Measurements from ENCODE around the gene DAGLA. TPM values are rescaled to one million over a fixed set of nuclear protein-coding genes. Genes with fewer than 3 reads are reported as not detected.

DAGLA gene
- total RNA-seq, 1 donor from 2014 or later: 4.1 TPM

DNA sequence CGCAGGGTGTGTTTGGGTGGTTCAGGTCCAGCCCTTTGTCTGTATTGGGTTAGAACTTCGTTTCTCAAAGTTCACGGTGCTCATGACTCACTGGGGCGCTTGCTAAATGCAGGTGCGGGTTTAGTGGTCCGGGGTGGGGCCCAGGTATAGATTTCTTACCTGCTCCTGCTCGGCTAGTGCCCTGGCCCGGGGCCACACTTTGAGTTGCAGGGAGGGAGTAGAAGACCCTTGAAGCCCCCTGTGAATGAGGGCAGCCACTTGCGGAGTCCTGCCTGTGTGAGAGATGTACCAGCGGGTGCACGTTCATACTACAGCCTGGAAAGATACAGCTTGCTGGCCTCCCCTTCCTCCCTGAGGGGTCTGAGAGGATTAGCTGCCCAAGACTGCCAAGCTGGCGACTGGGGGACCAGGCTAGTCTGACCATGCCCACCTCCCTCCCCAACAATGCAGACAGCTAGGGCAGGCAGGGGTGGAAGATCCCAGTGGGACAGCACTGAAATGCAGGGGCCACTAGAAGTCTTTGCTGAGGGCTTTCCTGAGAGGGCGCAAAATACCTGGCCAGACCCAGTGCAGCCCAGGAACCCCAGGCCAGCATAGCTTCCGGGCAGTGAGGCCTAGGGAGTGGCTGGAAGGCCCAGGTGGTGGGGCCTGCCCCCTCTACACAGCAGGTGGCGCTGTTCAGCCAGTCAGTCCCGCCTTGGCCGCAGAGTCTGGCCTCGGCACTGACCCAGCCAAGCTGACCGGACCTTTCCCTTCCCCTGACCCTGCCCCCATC is 67.2 kb downstream of the DAGLA start:
- DNase-seq: peak; percentile 75

DNA sequence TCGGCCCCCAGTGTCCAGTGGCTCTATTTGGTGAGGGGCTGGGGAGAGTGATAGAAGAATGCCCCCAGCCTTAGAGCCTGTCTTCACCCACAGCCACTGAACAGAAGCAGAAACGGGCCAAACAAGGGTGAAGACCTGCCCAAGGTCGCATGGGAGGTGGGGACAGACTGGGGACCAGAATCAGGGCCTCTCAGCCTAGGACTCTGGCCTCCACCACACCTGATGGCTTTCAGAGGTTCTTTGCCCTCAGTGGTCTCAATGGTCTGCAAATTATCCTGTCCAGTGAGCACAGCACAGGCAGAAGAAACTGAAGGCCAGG is 67.7 kb downstream of the DAGLA start:
- DNase-seq: no peak

DNA sequence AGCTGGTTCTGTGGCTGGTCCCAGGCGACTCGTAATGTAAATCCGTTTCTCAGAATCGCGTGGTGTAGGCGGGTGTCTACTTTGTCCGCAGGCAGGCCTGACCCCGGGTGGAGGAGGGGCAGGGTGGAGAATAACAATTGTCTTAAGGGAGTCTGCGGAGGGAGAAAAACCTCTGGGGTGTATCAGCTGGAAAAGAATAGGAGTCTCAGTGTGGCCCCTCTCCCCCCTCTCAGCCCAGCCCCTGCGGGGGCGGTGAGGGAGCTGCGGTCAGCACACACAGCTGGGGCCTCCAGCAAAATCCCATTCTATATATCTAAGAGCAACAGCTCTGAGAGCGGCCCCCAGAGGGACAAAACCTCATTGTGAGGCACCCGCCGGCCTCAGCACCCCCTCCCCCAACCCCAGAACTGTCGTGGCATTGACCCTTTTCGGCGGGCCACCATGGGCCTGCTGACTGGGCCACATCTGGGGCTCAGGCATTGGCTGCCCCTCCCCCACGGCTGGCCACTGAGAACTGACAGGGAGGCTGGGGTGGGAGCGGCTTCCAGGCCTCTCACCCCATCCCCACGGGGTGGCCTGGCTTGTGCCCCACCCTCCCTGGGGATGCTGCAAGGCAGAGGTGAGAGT is 69.5 kb downstream of the DAGLA start:
- DNase-seq: peak; percentile 24

DNA sequence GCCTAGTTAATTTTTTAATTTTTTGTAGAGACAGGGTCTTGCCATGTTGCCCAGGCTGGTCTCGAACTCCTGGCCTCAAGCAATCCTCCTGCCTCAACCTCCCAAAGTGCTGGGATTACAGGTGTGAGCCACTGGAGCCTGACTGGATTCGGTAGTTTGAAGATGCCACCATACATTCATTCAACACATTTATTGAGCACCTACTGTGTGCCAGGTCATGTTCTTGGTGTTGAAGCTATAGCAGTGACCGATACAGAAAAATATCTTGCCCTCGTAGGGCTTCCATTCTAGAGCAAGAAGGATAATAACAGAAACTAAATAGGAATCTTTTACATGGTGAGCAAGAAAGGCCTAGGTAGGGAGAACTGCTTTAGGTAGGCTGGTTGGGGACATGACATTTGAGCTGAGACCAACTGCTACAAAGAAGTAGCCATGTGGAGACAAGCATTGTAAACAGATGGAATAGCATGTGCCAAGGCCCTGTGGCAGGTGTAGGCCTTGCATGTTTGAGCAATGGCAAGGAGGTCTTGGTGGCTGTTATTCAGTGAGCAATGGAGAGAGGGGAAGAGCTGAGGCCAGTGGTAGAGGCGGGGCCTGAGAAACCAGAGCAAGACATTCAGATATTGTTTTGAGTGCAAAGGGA is 70.6 kb downstream of the DAGLA start:
- DNase-seq: no peak

DNA sequence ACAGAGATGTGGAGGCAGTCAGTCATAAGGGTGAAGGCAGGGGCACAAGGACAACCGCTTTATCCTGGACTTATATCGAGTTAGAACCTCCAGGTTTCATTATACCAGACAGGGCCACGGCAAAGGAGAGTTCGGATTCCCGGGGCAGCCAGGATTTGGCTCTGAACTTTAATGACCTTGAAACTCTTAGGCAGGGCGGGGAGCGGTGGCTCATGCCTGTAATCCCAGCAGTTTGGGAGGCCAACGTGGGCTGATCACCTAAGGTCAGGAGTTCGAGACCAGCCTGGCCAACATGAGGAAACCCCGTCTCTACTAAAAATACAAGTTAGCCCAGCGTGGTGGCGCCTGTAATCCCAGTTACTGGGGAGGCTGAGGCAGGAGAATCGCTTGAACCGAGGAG is 71.2 kb downstream of the DAGLA start:
- DNase-seq: no peak

DNA sequence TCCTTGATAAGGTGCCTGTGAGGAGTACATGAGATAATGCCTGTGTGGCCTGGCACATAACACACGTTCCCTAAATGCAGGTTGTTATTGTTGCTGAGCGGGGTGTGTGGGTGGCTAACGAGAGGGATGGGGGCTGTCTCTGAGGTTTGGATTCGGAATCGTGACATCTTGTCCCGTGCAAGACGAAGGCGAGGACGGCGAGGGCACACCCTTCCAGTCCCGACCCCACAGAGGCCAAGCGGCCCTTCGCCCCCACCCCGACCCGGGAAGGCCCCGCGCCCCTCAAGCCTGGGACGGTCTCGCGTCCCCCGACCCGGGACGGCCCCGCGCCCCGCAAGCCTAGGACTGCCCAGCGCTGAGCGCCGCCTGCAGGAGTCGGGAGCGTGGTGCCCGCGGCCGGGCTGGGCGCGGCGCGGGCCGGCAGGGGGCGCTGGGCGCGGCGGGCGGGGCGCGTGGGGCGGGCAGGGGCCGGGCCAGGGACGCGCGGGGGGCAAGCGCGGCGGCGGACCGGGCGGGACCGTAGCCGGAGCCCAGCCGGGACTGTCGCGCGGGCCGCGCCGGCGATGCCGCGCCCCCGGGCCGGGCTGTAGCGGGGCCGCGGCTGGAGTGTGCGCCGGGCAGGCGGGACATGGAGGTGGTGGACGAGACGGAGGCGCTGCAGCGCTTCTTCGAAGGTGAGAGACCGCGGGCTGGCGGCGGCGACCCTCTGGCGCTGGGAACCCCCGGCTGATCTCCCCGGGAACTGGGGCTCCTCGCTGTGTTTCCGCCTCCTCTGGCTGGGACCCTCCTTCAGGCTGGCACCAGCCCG is 72.1 kb downstream of the DAGLA start, which contains the start of gene MYRF:
TSS of gene MYRF (plus strand) at position 520 of the 808 bp plus-strand sequence. CDS start at position 629, 109 bp downstream.
- peak; percentile 65 for DNase-seq

DNA sequence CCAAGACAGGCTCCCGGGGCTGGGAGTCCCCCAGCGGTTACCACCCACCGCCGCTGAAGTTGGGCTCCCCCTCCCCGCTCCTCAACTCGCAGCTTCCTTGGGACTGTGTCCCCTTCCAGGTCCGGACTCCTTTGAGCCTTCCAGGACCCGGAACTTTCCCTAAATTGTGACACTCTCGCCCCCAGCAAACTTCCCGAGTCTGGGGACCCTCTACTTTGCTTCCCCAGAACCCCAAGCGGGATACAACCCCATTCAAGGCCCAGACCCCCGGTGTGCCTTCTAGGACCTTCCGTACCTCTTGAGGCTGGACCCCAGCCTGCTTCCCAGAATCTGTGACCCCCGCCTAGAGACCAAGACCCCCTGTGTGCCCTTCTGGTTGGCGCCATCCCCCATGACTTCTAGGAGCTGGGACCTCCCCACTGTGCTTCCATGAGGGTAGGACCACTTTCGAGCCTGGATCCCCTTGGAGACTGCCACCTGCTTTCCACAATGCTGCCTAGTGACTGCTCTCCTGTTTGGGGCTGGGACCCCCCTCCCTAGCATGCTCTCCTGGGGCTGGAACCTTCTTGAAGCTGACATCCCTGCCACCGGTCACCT is 72.8 kb downstream of the DAGLA start:
- DNase-seq: no peak

DNA sequence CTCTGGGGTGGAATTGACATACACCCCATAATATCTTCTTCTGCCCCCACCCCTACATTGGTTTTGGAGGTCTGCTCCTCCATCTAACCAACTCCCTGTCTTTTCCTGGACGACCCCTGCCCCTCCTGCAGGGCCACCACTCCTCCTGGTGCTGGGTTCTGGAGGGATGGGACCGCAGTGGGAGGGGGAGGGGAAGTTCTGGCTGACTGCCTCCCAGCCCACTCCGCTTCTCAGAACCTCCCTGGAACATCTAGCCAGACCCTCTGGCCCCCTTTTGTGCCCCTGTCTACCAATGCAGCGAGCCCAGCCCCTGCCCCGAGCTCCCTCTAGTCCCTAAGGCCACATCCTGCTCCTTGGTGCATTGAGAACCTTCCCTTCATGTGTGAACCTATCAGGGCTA is 73.5 kb downstream of the DAGLA start:
- DNase-seq: no peak

DNA sequence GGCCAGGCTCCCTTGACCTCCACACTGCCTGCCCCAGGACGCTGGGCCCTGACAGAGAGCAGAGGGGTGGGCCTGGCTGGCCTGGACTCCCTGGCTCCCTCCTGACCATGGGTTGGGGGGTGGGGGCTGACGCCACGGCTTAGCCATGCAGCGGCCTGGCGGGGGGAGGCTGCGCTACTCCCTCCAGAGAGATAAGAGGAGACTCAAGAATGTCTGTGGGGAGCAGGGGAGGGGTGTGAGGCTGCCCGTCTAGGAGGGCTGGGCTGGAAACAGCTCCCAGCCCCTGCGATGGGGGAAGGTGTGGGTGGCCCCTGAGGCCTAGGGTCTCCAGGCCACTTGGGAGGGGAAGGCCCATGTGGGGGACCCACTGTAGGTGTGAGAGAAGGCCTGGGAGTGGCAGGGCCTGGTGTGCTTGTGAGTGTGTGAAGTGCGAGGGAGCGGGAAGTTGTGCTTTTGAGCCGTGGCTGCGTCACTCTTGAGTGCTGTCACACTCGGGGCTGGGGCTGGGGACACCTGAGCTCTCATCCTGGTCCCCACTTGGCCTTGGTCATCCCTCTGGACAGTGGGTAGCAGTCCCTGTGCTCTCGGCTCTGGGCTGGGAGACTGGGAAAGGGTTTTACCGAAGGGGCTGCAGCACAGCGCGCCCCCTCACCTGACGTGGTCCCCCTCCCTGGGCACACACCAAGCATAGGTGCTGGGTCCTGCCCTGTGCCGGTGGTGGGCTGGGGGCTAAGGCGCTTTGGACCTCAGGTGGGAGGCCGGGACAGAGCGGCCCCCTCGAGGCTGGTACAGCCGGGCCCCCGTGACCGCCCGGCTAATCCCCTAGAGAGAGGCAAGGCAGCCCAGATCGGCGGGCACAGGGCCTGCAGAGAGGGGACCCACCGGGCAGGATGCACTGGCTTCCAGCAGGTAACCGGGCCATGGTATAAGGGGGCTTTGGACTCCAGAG is 74.6 kb downstream of the DAGLA start:
- DNase-seq: no peak

DNA sequence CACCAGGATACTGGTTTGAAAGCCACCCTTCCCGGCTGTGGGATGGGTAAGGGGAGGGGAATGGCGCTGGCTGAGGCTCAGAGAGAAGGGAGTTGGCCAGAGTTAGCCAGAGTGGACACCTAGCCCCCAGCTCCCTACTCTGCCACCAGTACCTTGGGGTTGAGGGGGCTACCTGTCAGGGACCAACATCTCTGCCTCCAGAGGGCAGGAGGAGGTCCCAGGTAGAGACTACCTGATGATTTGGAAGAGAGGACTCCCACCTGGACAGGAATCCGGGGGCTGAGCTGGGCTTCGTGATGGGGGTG is 75.9 kb downstream of the DAGLA start:
- no peak for DNase-seq

DNA sequence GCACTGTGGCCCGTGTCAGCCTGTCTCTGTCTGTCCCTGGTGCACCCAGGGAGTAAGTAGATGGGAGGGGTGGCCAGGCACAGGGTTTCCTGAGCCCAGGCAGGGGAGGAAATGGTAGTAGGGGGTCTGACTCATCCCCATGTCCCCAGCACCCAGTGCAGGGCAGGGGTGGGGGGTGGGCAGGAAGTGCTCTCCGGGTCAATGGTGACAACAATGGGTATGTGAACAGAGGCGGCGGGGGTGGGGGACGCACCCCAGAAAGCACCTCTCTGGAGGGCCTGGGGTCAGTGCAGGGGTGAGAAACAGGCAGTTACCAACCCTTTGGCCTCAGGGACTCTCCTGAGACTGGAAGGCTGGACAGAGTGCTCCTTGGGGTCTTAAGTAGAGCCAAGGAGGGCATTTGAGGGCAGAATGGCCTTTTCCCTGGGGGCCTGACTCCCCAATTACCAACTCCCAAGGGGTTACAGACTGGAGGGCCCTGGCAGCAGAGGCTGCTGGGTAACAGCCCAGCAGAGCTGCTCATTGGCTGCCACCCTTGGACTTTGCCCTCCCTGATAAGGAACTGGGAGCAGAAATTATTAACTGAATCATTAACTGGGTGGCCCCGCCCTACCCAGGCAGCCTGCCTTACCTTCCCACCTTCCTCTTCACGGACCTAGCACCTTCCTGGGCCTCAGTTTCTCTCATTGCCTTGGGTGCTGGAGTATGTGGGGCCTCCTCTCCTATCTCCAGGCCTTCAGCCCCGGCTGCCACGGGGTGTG is 76.4 kb downstream of the DAGLA start:
- DNase-seq: no peak

DNA sequence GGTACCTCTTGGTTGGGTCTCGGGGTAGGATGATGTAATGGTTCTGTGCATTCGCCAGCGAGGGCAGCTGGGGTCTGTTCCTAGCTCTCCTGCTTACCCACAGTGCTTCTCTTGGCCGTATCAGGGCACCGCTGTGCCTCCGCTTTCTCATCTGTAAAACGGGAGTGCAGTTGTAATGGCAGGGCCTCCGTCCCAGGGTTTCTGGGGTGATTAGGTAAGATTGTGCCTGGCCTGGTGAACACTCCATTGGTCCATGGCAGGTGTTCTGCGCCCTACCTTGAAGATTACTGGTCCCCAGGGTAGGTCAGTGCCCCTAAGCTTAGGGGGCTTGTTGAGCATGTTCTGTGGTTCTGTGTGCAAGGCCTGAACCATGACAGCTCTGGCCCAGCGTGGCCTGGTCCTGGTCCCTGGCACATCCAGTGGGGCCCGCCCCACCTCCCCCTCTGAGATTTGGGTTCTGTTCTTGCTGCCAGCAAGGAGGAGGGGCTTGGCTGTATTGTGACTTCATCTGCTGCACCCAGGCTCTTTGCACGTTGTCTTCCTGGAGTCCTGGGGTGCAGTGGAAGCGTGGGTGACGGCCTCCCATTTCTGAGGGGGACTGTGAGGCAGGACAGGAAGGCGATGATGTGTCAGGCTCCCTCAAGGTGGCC is 77.1 kb downstream of the DAGLA start:
- DNase-seq: no peak

DNA sequence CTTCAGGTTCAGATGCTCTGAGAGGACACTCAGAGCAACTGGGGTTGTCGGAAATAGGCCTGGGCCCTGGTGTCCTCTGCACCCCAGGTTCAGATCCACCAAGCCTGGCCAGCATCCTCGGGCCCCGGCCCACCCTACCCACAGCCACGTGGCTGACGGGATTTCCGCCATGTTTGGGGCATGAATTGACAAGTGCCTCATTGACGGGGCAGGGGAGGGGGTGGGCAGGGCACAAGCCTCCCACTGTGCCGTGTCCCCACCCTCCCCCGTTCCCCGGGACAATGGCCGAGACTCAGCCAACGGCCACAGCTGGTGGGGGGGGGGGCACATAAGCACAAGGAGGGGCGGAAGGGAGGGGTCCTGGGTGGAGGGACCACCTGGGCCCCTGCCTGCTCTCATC is 80.8 kb downstream of the DAGLA start:
- no peak for DNase-seq

DNA sequence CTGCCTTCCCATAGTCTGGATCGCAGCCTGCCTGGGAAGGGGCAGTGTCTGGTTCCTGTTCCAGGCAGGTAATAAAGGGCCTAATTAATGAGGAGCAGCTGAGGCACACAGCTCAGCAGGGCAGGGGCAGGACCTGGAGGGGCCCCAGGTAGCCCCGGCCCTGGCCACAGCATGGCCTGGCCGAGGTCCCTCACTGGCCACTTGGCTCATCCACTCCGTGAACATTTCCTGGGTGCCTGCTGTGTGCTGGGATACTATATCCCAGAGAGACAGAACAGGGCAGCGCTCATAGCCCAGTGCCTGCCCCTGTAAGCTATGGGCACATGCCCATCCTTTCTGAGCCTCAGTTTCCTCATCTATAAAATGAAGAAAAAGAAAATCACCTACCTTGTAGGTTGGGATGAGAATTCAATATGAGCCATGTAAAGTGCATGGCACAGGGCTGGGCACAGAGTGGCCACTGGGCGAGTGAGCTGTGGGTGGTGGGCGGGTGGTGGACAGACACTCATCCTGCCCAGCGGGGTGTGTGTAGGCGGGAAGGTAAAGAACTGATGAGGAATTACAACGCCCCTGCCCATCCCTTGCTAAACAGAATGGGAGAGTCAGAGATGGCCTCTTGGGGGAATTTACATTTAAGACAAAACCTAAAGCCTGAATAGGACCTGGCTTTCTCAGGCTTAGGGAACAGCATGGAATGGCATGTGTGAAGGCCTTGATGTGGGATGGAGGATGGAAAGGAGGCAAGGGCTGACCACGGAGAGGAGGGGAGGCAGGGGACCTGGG is 81.4 kb downstream of the DAGLA start:
- DNase-seq: no peak

DNA sequence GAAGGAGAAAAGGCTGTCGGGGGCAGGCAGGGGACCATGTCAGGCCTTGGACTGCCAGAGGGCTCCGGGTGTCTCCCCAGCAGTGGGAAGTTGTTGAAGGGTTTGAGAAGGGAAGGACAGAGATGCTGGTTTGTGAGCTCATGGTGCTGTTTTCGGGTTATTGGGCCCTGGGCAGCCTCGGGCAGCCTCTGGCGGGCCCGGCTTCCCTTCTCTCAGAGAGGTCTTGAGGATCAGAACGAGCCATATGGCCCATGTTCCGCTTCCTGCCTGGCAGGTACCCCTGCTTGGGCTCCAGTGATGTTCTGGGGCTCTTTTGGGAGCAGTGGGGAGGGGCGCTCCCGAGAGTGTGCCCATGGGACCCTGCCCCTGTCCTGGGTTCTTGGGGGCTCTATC is 82.0 kb downstream of the DAGLA start:
- DNase-seq: no peak

DNA sequence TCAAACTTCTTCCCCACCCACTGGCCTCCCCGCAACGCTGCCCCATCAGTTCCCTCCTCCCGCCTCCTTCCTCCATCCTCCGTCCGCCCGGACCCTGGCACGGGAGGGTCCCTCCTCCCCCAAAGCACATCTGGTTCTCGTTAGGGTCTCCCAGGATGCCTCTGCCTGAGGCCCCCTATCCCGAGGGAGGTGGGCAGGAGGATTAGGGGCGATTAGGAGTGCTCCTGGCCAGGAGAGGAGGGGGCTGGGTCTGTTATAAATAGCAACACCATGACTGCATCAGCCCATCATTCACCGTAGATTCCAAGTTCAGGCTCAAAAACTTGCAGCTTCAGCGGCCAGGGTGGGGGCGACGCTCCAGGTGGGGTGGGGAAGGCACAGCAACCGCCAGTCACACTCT is 82.6 kb downstream of the DAGLA start:
- peak; percentile 60 for DNase-seq

DNA sequence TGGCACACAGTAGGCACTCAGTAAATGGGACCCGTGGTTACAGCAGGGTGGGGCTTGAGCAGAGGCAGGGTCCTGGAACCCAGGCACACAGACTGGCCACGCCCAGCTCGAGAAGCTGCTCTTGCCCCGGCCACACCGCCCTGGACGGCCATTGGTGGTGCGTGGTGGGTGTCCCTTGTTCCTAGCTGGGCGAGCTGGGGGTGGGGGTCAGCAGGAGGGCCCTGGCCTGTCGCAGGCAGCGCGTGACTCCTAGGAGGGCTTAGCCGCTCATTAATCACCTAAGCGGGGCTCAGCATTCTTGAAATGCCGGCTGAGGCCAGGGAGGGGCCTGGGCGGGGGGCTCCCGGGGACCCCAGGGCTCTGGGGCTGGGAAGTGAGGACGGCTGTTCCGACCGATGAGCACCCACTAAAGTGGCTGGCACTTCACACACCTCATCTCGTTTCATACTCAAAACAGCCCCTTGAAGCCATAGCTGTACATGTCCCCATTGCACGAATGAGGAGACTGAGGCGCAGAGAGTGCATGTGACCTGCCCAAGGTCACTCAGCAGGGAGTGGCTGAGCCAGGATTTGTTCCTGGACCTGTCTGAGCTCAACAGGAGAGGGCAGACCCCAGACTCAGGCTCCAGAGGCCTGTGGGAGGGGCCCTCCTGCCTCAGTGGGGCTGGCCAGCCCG is 83.9 kb downstream of the DAGLA start:
- no peak for DNase-seq

DNA sequence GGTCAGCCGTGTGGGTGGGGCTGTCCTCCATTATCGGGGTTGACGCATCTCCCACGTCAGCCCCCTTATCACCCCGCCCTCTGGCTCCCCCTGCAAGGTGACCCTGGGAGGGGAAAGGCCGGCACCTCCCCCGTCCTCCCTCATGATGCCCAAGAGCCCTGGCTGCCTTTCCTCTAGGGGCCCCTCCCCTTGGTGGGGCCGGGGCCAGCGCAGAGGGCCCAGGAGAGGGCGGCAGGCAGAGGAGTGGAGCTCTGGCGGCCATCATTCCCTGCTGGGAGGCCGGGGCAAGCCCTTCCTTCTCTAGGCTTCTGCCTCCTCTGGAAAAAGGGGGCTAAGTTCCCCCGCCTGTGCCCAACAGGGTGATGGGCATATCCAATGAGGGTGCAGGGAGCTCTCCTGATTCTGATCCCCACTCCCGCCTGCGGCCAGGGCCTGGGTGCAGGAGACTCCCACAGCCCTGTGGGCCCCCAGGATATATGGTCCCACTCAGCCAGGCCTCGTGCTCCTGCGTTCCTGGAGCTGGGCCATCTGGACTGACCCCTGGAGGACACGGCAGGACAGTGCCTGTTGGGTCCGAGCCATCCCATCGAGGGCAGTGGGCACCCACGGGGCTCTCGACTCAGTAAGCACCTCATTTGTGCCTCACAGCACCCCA is 84.5 kb downstream of the DAGLA start:
- DNase-seq: no peak
